Activated naive CD8-positive, alpha-beta T cell (primary cell): ENCODE measurements around the gene PEX14.
"Not testable (repeated sequence)": the region's sequence is repeated elsewhere in the genome, so short reads cannot be mapped to it uniquely, and the experiment has no call there.

Experiments used
- H3K27ac Mint-ChIP-seq: one replicate; pipeline ENCODE4 v1.8.0; 2021; ENCODE audit warnings: mixed read lengths
- H3K27me3 Mint-ChIP-seq: one replicate; pipeline ENCODE4 v1.8.0; 2021; ENCODE audit warnings: mixed read lengths
- H3K36me3 Mint-ChIP-seq: one replicate; pipeline ENCODE4 v1.8.0; 2021; ENCODE audit warnings: mixed read lengths
- H3K4me1 Mint-ChIP-seq: one replicate; pipeline ENCODE4 v1.8.0; 2021; ENCODE audit warnings: low read depth, mixed read lengths
- H3K4me3 Mint-ChIP-seq: one replicate; pipeline ENCODE4 v1.8.0; 2021; ENCODE audit warnings: mild to moderate bottlenecking, mixed read lengths
- H3K9me3 Mint-ChIP-seq: one replicate; pipeline ENCODE4 v1.8.0; 2021; ENCODE audit warnings: low read depth, mixed read lengths

PEX14 gene

GRCh38 chr1:10472220-10473144 lies 2.3 kb upstream of the PEX14 start, which contains the start of gene DFFA:
Gene DFFA, minus strand, starts transcription at chr1:10472529. Its CDS starts 71 bp downstream, at chr1:10472458.
- no peaks in the 10 kb centered on the region for H3K27me3 Mint-ChIP-seq
- H3K4me1 Mint-ChIP-seq: peaks cover 40% of the 10 kb centered on the region
- H3K36me3 Mint-ChIP-seq: peaks cover 4% of the 10 kb centered on the region
- peak within 1 kb of the TSS; percentile 96 for H3K27ac Mint-ChIP-seq
- peak within 1 kb of the TSS; percentile 96 for H3K4me3 Mint-ChIP-seq
- H3K9me3 Mint-ChIP-seq: no peaks in the 10 kb centered on the region

DNA sequence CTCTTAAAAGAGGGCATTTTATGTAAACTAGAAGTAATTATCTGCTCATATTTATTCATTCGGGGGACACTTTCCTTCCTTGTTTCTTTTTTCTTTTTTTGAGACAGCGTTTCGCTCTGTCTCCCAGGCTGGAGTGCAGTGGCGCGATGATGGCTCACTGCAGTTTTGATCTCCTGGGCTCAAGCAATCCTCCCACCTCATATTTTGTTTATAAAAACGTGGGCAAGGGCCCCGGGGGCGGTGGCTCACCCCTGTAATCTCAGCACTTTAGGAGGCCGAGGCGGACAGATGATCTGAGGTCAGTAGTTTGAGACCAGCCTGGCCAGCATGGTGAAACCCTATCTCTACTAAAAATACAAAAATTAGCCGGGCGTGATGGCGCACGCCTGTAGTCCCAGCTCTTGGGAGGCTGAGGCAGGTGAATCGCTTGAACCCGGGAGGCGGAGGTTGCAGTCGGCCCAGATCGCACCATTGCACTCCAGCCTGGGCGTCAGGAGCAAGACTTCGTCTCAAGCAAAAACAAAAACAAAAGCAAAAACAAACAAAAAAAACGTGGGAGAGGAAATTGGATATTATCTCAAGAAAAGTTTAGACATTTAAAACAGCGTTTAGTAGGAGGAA lies 1.5 kb upstream of the PEX14 start:
- peaks cover 41% of the 10 kb centered on the region for H3K4me1 Mint-ChIP-seq
- peak overlapping the region; percentile 50 for H3K27ac Mint-ChIP-seq
- no peaks in the 10 kb centered on the region for H3K27me3 Mint-ChIP-seq
- no peaks in the 10 kb centered on the region for H3K9me3 Mint-ChIP-seq
- peaks cover under 1% of the 10 kb centered on the region for H3K36me3 Mint-ChIP-seq
- H3K4me3 Mint-ChIP-seq: peak overlapping the region; percentile 96

DNA sequence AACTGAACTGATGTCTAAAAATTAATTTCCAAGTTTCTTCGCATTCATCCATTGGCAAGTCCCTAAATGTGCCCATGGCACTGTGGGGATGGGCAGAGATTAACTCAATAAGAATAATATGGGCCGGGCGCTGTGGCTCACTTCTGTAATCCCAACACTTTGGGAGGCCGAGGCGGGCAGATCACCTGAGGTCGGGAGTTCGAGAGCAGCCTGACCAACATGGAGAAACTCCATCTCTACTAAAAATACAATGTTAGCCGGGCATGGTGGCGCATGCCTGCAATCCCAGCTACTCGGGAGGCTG lies 489 bp upstream of the PEX14 start:
- H3K4me3 Mint-ChIP-seq: peak overlapping the region; percentile 88
- H3K27ac Mint-ChIP-seq: peak overlapping the region; percentile 81
- not testable (repeated sequence) for H3K27me3 Mint-ChIP-seq, H3K36me3 Mint-ChIP-seq, H3K9me3 Mint-ChIP-seq
- H3K4me1 Mint-ChIP-seq: peaks cover 44% of the 10 kb centered on the region

DNA sequence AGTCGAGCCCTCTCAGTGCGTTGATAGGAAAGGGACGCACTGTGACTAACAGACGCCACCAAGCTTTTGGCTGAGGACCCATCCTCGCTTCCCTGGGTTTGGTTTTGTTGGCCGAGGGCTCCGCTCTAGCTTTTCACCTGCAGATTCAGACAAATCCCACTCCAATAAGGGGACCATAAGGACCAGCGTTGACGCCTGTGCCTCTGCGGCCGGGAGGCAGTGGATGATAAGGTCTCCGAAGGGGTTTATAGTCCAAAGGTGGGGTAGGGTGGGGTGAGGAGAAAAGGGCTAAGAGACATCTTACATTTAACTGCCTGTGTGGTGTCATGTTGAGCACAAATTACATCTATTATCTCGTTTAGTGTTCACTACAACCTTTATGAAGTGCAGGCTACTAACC lies 760 bp downstream of the PEX14 start:
- Mint-ChIP-seq H3K27ac (peak overlapping the region; percentile 84), H3K4me1 (peaks cover 45% of the 10 kb centered on the region)

GRCh38 chr1:10479296-10479695 lies 4.5 kb downstream of the PEX14 start:
- peaks cover 31% of the 10 kb centered on the region for H3K4me1 Mint-ChIP-seq

More for the DNA sequence above, 760 bp downstream of the PEX14 start:
- no peaks in the 10 kb centered on the region for H3K27me3 Mint-ChIP-seq
- no peaks in the 10 kb centered on the region for H3K36me3 Mint-ChIP-seq
- no peaks in the 10 kb centered on the region for H3K9me3 Mint-ChIP-seq
- H3K4me3 Mint-ChIP-seq: peak overlapping the region; percentile 94

GRCh38 chr1:10480614-10481013 lies 5.9 kb downstream of the PEX14 start:
- no peaks in the 10 kb centered on the region for H3K36me3 Mint-ChIP-seq
- H3K27me3 Mint-ChIP-seq: no peaks in the 10 kb centered on the region
- H3K4me3 Mint-ChIP-seq: no peak overlapping the region
- H3K27ac Mint-ChIP-seq: no peak overlapping the region
- no peaks in the 10 kb centered on the region for H3K9me3 Mint-ChIP-seq
- peaks cover 26% of the 10 kb centered on the region for H3K4me1 Mint-ChIP-seq

More at GRCh38 chr1:10479296-10479695, 4.5 kb downstream of the PEX14 start:
- Mint-ChIP-seq H3K36me3 (no peaks in the 10 kb centered on the region), H3K27ac (no peak overlapping the region), H3K9me3 (no peaks in the 10 kb centered on the region), H3K4me3 (no peak overlapping the region), H3K27me3 (no peaks in the 10 kb centered on the region)

GRCh38 chr1:10484521-10484920 lies 9.8 kb downstream of the PEX14 start:
- Mint-ChIP-seq H3K9me3 (no peaks in the 10 kb centered on the region), H3K27me3 (no peaks in the 10 kb centered on the region), H3K36me3 (no peaks in the 10 kb centered on the region), H3K4me1 (peaks cover 10% of the 10 kb centered on the region), H3K27ac (no peak overlapping the region), H3K4me3 (no peak overlapping the region)

GRCh38 chr1:10489291-10490055 lies 14.7 kb downstream of the PEX14 start:
- H3K36me3 Mint-ChIP-seq: no peaks in the 10 kb centered on the region
- no peak overlapping the region for H3K27ac Mint-ChIP-seq
- no peaks in the 10 kb centered on the region for H3K9me3 Mint-ChIP-seq
- peaks cover 10% of the 10 kb centered on the region for H3K4me1 Mint-ChIP-seq
- no peaks in the 10 kb centered on the region for H3K27me3 Mint-ChIP-seq
- no peak overlapping the region for H3K4me3 Mint-ChIP-seq

DNA sequence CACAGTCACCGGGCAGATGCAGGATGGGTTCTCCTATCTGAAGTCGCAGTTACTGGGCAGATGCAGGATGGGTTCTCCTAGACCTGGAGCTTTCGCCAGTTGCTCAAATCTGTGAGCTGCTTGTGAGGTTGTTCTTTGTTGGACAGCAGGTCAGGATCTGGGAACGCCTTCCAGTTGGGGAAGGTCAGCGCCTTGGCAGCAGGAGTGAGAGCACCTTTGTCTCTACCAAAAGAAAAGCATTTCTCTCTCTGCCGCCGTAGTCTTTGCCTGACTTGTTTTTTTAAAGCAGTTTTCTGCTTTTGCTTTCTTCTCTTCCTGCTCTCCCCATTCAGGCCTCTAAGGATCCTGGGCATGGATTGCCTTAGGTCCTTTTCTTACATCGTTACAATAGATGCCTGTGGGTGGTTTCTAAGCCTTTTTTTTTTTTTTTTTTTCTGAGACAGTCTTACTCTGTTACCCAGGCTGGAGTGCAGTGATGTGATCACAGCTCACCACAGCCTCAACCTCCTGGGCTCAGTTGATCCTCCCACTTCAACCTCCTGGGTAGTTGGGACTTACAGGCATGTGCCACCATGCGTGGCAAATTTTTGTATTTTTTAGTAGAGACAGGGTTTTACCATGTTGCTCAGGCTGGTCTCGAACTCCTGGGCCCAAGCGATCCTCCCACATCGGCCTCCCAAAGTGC lies 15.7 kb downstream of the PEX14 start:
- Mint-ChIP-seq H3K4me3 (no peak overlapping the region), H3K4me1 (peaks cover 17% of the 10 kb centered on the region), H3K9me3 (no peaks in the 10 kb centered on the region), H3K36me3 (no peaks in the 10 kb centered on the region), H3K27ac (no peak overlapping the region), H3K27me3 (no peaks in the 10 kb centered on the region)

DNA sequence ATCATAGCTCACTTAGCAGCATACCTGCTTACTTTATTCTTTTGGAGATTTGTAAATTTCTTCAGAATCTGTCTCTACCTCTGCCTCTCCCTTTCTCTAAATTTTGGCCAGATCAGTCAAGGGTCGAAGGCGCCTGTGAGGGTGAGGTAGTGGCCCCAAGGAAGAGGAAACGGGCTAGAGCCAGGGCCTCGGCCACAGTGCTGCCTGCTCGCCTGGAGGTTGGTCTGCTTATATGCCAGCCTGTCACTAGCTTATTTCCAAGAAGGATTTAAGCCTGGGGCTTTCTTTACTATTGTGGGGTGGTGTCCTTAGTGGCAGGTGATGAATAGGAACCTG lies 19.6 kb downstream of the PEX14 start:
- Mint-ChIP-seq H3K4me1 (peaks cover 49% of the 10 kb centered on the region), H3K4me3 (peak overlapping the region; percentile 80), H3K36me3 (no peaks in the 10 kb centered on the region), H3K27ac (no peak overlapping the region), H3K27me3 (no peaks in the 10 kb centered on the region), H3K9me3 (no peaks in the 10 kb centered on the region)

- H3K27me3 Mint-ChIP-seq: no peaks in the 10 kb centered on the region
- H3K9me3 Mint-ChIP-seq: no peaks in the 10 kb centered on the region
- peak overlapping the region; percentile 80 for H3K4me3 Mint-ChIP-seq
- H3K36me3 Mint-ChIP-seq: no peaks in the 10 kb centered on the region
- H3K4me1 Mint-ChIP-seq: peaks cover 48% of the 10 kb centered on the region
- peak overlapping the region; percentile 87 for H3K27ac Mint-ChIP-seq
These were observed 20.2 kb downstream of the PEX14 start for GRCh38 chr1:10494754-10495474.

DNA sequence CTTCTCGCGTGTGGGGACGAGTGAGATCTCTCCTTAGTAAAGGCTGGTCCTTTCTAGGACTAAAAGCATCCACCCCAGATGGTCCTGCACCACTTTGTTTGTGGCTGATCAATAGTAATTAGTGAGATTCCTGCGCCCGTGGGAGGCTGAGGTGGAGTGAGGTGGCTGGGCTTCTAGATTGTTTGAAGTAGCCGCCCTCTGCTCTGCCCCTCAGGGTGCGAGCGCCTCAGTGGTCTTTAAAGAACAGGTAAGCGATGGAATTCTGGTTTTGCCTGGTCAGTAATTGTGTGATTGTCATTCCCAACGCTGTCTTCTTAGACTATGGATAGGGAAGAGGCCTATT lies 20.7 kb downstream of the PEX14 start:
- Mint-ChIP-seq H3K27ac (peak overlapping the region; percentile 87), H3K27me3 (no peaks in the 10 kb centered on the region), H3K36me3 (no peaks in the 10 kb centered on the region), H3K4me1 (peaks cover 49% of the 10 kb centered on the region), H3K9me3 (no peaks in the 10 kb centered on the region), H3K4me3 (peak overlapping the region; percentile 80)

- H3K9me3 Mint-ChIP-seq: no peaks in the 10 kb centered on the region
- H3K27me3 Mint-ChIP-seq: no peaks in the 10 kb centered on the region
- H3K4me1 Mint-ChIP-seq: peaks cover 51% of the 10 kb centered on the region
- no peaks in the 10 kb centered on the region for H3K36me3 Mint-ChIP-seq
- peak overlapping the region; percentile 87 for H3K27ac Mint-ChIP-seq
- H3K4me3 Mint-ChIP-seq: peak overlapping the region; percentile 80
These were observed 21.2 kb downstream of the PEX14 start for GRCh38 chr1:10495952-10496351.

GRCh38 chr1:10497109-10497508 lies 22.4 kb downstream of the PEX14 start:
- Mint-ChIP-seq H3K27ac (peak overlapping the region; percentile 22), H3K4me1 (peaks cover 55% of the 10 kb centered on the region), H3K9me3 (no peaks in the 10 kb centered on the region), H3K27me3 (no peaks in the 10 kb centered on the region), H3K36me3 (no peaks in the 10 kb centered on the region), H3K4me3 (peak overlapping the region; percentile 40)
